ENCODE data around the gene ZNF234.

DNA sequence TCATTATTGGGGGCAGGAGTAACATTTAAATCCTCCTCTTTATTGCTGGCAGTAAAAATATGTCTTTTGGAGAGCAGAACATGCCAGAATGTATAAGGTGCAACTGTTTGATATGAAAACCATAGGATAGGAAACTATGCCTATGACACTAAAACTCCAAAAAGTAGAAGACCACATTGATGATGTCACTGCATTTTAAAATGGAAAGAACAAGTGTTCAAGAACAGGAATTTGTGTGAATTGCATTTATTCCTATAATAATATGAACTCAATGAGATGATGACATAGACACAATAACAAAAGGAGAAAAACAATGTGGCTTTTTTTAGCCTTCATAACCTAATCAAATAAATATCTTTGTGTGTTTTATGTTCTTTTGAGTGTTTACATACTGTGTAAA is 31.9 kb upstream of the ZNF234 start:
- TF ChIP-seq, protein P1, sequence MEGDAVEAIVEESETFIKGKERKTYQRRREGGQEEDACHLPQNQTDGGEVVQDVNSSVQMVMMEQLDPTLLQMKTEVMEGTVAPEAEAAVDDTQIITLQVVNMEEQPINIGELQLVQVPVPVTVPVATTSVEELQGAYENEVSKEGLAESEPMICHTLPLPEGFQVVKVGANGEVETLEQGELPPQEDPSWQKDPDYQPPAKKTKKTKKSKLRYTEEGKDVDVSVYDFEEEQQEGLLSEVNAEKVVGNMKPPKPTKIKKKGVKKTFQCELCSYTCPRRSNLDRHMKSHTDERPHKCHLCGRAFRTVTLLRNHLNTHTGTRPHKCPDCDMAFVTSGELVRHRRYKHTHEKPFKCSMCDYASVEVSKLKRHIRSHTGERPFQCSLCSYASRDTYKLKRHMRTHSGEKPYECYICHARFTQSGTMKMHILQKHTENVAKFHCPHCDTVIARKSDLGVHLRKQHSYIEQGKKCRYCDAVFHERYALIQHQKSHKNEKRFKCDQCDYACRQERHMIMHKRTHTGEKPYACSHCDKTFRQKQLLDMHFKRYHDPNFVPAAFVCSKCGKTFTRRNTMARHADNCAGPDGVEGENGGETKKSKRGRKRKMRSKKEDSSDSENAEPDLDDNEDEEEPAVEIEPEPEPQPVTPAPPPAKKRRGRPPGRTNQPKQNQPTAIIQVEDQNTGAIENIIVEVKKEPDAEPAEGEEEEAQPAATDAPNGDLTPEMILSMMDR (IDR thresholded peaks at IDR 0.05; ENCODE audit: insufficient read depth, low read length, poor library complexity, severe bottlenecking): no peak
- TF ChIP-seq EZH2phosphoT487 (conservative IDR thresholded peaks at IDR 0.05; ENCODE audit: low read length): no peak

Data from SU-DHL-6 (cell line).